Lower leg skin (tissue), 3 donors: Measurements from ENCODE around the gene RGL4.

Source experiments
- POLR2A ChIP-seq, 2 donors: fragments of 450-650 bp; IDR thresholded peaks; one replicate each; pipeline ENCODE4 v1.6.1; 2016 to 2017; ENCODE audit warnings: antibody characterized with exemption in 2 of 2, mild to moderate bottlenecking in 1 of 2, moderate library complexity in 1 of 2
- TF ChIP-seq, protein P1 (sequence below), 3 donors: fragments of 450-650 bp; IDR thresholded peaks; one replicate each; pipeline ENCODE4 v1.5.1; 2016; ENCODE audit warnings: antibody characterized with exemption in 3 of 3, mild to moderate bottlenecking in 3 of 3, moderate library complexity in 2 of 3

DNA sequence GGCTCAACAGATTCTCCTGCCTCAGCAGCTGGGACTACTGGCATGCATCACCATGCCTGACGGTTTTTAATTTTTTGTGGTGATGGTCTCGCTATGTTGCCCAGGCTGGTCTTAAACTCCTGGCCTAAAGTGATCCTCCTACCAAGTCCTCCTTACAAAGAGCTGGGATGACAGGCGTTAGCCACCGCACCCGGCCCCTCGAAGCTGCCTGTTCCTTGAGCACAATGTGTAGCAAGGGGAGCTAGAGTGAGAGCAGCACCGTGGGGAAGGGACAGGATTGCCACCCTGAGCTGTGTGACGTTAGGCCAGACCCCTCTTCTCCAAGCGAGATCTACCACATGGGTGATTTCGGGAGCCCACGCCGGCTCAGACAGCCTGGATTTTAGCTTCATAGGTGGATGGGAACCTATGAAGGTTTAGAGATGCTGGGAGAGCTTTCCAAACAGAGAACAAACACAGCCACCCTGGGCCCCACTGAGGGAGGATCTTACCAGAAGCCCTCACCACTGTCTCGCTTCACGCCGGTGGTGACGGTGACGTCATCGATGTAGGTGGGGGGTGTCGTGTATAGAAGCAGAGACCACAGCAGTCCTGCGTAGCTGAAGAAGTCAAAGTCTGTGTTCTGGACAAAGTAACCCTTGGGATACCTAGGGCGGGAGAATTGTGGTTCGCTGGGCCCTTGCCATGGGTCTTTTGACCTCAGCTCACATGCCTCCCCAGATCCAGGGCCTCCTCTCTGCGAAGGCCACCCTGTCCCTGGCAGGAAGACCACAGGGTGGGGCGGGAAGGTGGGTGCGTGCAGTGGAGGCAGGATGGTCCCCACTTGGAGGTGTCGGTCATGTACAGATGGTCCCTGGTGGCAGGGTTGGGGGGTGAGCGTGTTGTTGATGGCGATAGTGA, 23.1 kb downstream of the RGL4 start:
- TF ChIP-seq, protein P1, sequence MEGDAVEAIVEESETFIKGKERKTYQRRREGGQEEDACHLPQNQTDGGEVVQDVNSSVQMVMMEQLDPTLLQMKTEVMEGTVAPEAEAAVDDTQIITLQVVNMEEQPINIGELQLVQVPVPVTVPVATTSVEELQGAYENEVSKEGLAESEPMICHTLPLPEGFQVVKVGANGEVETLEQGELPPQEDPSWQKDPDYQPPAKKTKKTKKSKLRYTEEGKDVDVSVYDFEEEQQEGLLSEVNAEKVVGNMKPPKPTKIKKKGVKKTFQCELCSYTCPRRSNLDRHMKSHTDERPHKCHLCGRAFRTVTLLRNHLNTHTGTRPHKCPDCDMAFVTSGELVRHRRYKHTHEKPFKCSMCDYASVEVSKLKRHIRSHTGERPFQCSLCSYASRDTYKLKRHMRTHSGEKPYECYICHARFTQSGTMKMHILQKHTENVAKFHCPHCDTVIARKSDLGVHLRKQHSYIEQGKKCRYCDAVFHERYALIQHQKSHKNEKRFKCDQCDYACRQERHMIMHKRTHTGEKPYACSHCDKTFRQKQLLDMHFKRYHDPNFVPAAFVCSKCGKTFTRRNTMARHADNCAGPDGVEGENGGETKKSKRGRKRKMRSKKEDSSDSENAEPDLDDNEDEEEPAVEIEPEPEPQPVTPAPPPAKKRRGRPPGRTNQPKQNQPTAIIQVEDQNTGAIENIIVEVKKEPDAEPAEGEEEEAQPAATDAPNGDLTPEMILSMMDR (IDR thresholded peaks at IDR 0.05): no peak
- TF ChIP-seq POLR2A (IDR thresholded peaks at IDR 0.05): no peak
